Measurements from ENCODE around the gene SCD.

SCD gene

GRCh38 chr10:100401631-100402328 is 54.7 kb downstream of the SCD start:
- DNase-seq (ENCODE audit: low read depth), result no peak

- no peak for DNase-seq (ENCODE audit: low read depth)
Measured at GRCh38 chr10:100403734-100404133, 56.7 kb downstream of the SCD start.

GRCh38 chr10:100413173-100413572 is 66.1 kb downstream of the SCD start:
- DNase-seq (ENCODE audit: low read depth), result no peak
